Measurements from ENCODE around the gene CERK.

- TF ChIP-seq CTCF (tag by site-specific recombination; IDR thresholded peaks at IDR 0.05) (no peak), ZNF76 (tag by site-specific recombination; IDR thresholded peaks at IDR 0.05; ENCODE audit: borderline replicate concordance, low read depth) (no peak), ELK4 (IDR thresholded peaks at IDR 0.05; ENCODE audit: borderline replicate concordance, low read depth, low read length) (no peak), ZNF184 (tag by site-specific recombination; IDR thresholded peaks at IDR 0.05) (no peak), ZNF791 (tag by site-specific recombination; IDR thresholded peaks at IDR 0.05) (no peak), IKZF3 (tag by site-specific recombination; IDR thresholded peaks at IDR 0.05) (no peak)
These were observed 2.1 kb downstream of the CERK start for GRCh38 chr22:46735747-46736608.

All from HEK293 (cell line).